Endodermal cell (in vitro differentiated cells): ENCODE measurements around the gene CDK10. TPM values are rescaled to one million over a fixed set of nuclear protein-coding genes. Genes with fewer than 3 reads are reported as not detected.
"Not testable (repeated sequence)": the region's sequence is repeated elsewhere in the genome, so short reads cannot be mapped to it uniquely, and the experiment has no call there.

Experiments
- DNase-seq: peaks from one replicate; pipeline ENCODE4 v3.0.0-alpha.2; 2017
- H3K27ac ChIP-seq: 2 replicates; pipeline ENCODE4 v1.5.1; 2013; ENCODE audit warnings: mild to moderate bottlenecking, low read depth, low read length, moderate library complexity
- H3K27me3 ChIP-seq: 2 replicates; pipeline ENCODE4 v1.6.1; 2013; ENCODE audit warnings: mild to moderate bottlenecking, low read length, moderate library complexity; ENCODE audit not compliant: insufficient read depth, control insufficient read depth, poor library complexity, severe bottlenecking
- H3K36me3 ChIP-seq: 2 replicates; pipeline ENCODE4 v1.7.0; 2013; ENCODE audit warnings: mild to moderate bottlenecking, low read length, moderate library complexity; ENCODE audit not compliant: control insufficient read depth, insufficient read depth
- H3K4me1 ChIP-seq: one replicate; pipeline ENCODE4 v1.7.0; 2013; ENCODE audit warnings: low read length; ENCODE audit not compliant: control insufficient read depth, insufficient read depth
- H3K4me3 ChIP-seq: 2 replicates; pipeline ENCODE4 v1.5.1; 2013; ENCODE audit warnings: mild to moderate bottlenecking, low read length, moderate library complexity
- H3K9ac ChIP-seq: 2 replicates; pipeline ENCODE4 v1.6.1; 2013; ENCODE audit warnings: mild to moderate bottlenecking, low read length, moderate library complexity; ENCODE audit not compliant: poor library complexity, severe bottlenecking; ENCODE audit errors: extremely low read depth
- H3K9me3 ChIP-seq: 2 replicates; pipeline ENCODE4 v1.6.1; 2013; ENCODE audit warnings: mild to moderate bottlenecking, low read length, moderate library complexity; ENCODE audit not compliant: control insufficient read depth
- H3K27ac Mint-ChIP-seq: 2 replicates; pipeline ENCODE4 v1.8.0; 2020; ENCODE audit warnings: mixed read lengths
- H3K27me3 Mint-ChIP-seq: 2 replicates; pipeline ENCODE4 v1.8.0; 2021; ENCODE audit warnings: mild to moderate bottlenecking, mixed read lengths; ENCODE audit not compliant: insufficient read depth
- H3K36me3 Mint-ChIP-seq: 2 replicates; pipeline ENCODE4 v1.8.0; 2020; ENCODE audit warnings: low read depth, mixed read lengths
- H3K4me1 Mint-ChIP-seq: 2 replicates; pipeline ENCODE4 v1.8.0; 2020; ENCODE audit warnings: mixed read lengths
- H3K4me3 Mint-ChIP-seq: 2 replicates; pipeline ENCODE4 v1.8.0; 2020; ENCODE audit warnings: mild to moderate bottlenecking, moderate library complexity, mixed read lengths
- H3K9me3 Mint-ChIP-seq: 2 replicates; pipeline ENCODE4 v1.8.0; 2020; ENCODE audit warnings: mild to moderate bottlenecking, mixed read lengths
- WGBS, 2 experiments: methylation state at CpG; one replicate each; pipeline versions ENCODE4 v1.1.5 to v1.1.7; 2013; ENCODE audit warnings: missing lambda C conversion rate in 2 of 2, mixed read lengths in 1 of 2; ENCODE audit not compliant: insufficient coverage in 1 of 2, insufficient read length in 1 of 2; 5-methylcytosine and 5-hydroxymethylcytosine counted together
- total RNA-seq, 2 donors: library from RNA; stranded (reverse); fragmentation: NEBNext Ultra II Directional in 1 of 2; extraction: Animal tissue kit (Norgen Biotek cat#: 25700) in 1 of 2; gene quantifications; 2 replicates in 1 of 2; 3 replicates in 1 of 2; pipeline ENCODE4 v1.2.1, GENCODE V29; 2021
- TF ChIP-seq, protein P1 (sequence below): fragments of 200-600 bp; sonication (generic); conservative IDR thresholded peaks from 2 replicates; pipeline ENCODE4 v1.5.0; 2021; ENCODE audit warnings: antibody characterized with exemption, mild to moderate bottlenecking

CDK10 gene
- total RNA-seq, 2 donors from 2014 or later: 108 to 123 TPM

DNA sequence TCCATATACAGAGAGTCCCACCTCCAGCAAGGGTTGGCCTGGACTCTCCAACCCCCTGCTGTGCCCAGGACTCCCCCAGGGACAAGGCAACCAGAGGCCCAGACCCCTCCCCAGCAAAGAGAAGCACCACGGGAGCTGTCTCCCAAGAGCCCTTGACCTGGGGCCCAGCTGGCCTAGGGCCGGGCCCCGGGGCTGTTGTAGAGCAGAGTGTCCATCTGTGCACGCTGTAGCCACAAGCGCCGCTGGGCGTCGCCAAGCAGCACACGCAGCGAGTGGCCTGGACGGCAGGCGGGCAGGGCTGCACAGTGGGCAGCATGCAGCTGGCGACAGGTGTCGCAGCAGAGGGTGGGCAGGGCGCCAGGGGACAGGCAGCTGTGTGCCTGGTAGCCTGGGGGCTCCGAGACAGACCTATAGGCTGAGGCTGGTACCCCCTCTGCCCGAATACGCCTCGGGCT, 10.7 kb downstream of the CDK10 start:
- H3K27ac Mint-ChIP-seq: no peak overlapping the region
- H3K27me3 Mint-ChIP-seq: no peaks in the 10 kb centered on the region
- H3K9me3 Mint-ChIP-seq: no peaks in the 10 kb centered on the region
- Histone ChIP-seq H3K4me1 (peaks cover 4% of the 10 kb centered on the region), H3K36me3 (peaks cover 26% of the 10 kb centered on the region), H3K9me3 (no peaks in the 10 kb centered on the region), H3K4me3 (no peak overlapping the region), H3K27me3 (no peaks in the 10 kb centered on the region), H3K9ac (no peak overlapping the region), H3K27ac (no peak overlapping the region)
- TF ChIP-seq, protein P1, sequence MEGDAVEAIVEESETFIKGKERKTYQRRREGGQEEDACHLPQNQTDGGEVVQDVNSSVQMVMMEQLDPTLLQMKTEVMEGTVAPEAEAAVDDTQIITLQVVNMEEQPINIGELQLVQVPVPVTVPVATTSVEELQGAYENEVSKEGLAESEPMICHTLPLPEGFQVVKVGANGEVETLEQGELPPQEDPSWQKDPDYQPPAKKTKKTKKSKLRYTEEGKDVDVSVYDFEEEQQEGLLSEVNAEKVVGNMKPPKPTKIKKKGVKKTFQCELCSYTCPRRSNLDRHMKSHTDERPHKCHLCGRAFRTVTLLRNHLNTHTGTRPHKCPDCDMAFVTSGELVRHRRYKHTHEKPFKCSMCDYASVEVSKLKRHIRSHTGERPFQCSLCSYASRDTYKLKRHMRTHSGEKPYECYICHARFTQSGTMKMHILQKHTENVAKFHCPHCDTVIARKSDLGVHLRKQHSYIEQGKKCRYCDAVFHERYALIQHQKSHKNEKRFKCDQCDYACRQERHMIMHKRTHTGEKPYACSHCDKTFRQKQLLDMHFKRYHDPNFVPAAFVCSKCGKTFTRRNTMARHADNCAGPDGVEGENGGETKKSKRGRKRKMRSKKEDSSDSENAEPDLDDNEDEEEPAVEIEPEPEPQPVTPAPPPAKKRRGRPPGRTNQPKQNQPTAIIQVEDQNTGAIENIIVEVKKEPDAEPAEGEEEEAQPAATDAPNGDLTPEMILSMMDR: no peak
- DNase-seq: peak; percentile 47
- peaks cover 4% of the 10 kb centered on the region for H3K4me1 Mint-ChIP-seq
- 96 to 98% methylated on average over 17 to 19 of the region's 19 CpGs for WGBS, 2 experiments
- peaks cover 31% of the 10 kb centered on the region for H3K36me3 Mint-ChIP-seq
- no peak overlapping the region for H3K4me3 Mint-ChIP-seq

DNA sequence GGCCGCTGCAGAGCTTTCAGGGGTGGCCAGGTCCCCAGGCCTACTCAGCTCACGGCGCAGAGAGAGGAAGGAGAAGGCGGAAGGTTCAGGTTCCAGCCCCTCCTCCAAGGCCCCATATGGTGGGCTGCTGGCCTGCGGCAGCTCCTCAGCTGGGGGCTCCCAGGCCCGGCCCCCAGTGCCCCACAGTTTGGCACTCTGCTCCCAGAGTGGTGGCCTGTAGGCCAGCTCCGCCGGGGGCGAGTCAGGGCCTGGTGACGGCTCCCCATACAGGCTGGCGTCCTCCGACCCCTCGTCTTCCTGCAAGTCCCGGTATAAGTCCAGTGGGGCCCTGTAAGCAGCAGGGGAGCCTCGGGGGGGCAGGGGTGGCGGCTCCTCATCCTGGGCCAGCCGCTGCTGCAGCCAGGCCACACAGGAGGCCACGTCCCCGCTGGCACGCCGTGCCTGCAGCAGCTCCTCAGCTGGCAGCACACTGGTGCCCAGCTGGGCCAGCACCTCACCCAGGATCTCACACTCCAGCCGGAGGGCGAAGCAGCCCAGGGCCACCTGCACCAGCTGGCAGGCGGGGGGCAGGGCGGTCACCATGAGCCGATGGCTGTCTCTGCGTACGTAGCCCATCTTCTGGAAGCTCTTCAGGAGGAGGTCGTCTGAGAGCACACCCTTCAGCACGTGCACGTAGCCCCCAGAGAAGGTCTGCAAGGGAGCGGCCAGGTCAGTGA, 11.3 kb downstream of the CDK10 start:
- H3K4me1 Mint-ChIP-seq: peaks cover 4% of the 10 kb centered on the region
- Histone ChIP-seq H3K9ac (no peak overlapping the region), H3K36me3 (peaks cover 21% of the 10 kb centered on the region), H3K4me1 (peaks cover 4% of the 10 kb centered on the region), H3K27ac (no peak overlapping the region), H3K4me3 (no peak overlapping the region), H3K27me3 (no peaks in the 10 kb centered on the region), H3K9me3 (no peaks in the 10 kb centered on the region)
- H3K9me3 Mint-ChIP-seq: no peaks in the 10 kb centered on the region
- no peak overlapping the region for H3K4me3 Mint-ChIP-seq
- H3K36me3 Mint-ChIP-seq: peaks cover 26% of the 10 kb centered on the region
- peak; percentile 52 for DNase-seq
- TF ChIP-seq, protein P1: no peak
- 95% methylated on average over 17 to 32 of the region's 32 CpGs for WGBS, 2 experiments
- no peaks in the 10 kb centered on the region for H3K27me3 Mint-ChIP-seq
- H3K27ac Mint-ChIP-seq: no peak overlapping the region

DNA sequence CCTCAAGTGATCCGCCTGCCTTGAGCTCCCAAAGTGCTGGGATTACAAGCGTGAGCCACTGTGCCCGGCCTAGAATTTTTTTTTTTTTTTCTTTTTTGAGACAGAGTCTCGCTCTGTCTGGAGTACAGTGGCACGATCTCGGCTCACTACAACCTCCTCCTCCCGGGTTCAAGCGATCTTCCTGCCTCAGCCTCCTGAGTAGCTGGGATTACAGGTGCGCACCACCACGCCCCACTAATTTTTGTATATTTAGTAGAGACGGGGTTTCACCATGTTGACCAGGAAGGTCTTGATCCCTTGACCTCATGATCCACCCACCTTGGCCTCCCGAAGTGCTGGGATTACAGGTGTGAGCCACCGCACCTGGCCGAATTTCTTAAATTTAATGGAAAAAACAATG, 12.2 kb downstream of the CDK10 start:
- H3K36me3 ChIP-seq: peaks cover 13% of the 10 kb centered on the region
- peaks cover 19% of the 10 kb centered on the region for H3K36me3 Mint-ChIP-seq
- H3K4me1 ChIP-seq, H3K9me3 ChIP-seq, H3K27ac ChIP-seq, H3K27me3 ChIP-seq, H3K4me3 Mint-ChIP-seq, H3K4me3 ChIP-seq, H3K4me1 Mint-ChIP-seq, H3K27ac Mint-ChIP-seq, H3K9ac ChIP-seq, H3K27me3 Mint-ChIP-seq, H3K9me3 Mint-ChIP-seq, DNase-seq: not testable (repeated sequence)
- WGBS, 2 experiments: 96% methylated on average over 7 to 14 of the region's 14 CpGs

DNA sequence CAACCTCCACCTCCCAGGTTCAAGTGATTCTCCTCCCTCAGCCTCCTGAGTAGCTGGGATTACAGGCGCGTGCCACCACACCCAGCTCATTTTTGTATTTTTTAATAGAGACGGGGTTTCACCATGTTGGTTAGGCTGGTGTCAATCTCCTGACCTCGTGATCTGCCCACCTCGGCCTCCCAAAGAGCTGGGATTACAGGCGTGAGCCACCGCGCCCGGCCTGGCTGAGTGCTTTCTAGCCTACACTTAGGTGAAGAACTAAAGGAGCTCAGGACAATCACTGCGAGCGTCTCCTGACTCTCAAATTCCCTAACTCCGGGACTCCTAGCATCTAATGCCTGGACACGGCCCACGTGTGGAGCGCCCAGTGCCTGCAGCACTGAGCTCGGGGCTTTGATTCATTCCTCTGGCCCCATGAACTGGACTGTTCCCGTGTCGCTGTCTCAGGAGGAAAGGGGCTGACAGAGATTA, 13.2 kb downstream of the CDK10 start:
- H3K9me3 Mint-ChIP-seq, H3K27me3 Mint-ChIP-seq: not testable (repeated sequence)
- peak overlapping the region; percentile 82 for H3K27ac Mint-ChIP-seq

More for the DNA sequence above, 13.2 kb downstream of the CDK10 start:
- not testable (repeated sequence) for DNase-seq, H3K4me1 Mint-ChIP-seq, H3K9me3 ChIP-seq, H3K27me3 ChIP-seq, H3K4me1 ChIP-seq
- H3K4me3 Mint-ChIP-seq: peak overlapping the region; percentile 69
- H3K27ac ChIP-seq: peak overlapping the region; percentile 13
- 70 to 79% methylated on average over 13 to 18 of the region's 18 CpGs for WGBS, 2 experiments
- peak overlapping the region; percentile 30 for H3K9ac ChIP-seq
- H3K36me3 ChIP-seq: peaks cover 13% of the 10 kb centered on the region
- peaks cover 16% of the 10 kb centered on the region for H3K36me3 Mint-ChIP-seq
- H3K4me3 ChIP-seq: peak overlapping the region; percentile 71
